HG03196 (cell line): ENCODE measurements around the gene HAVCR2.

ENCODE experiments used
- ATAC-seq: cut with Tn5 transposase; IDR thresholded peaks from one replicate; pipeline ENCODE4 v1.9.1; 2021; ENCODE audit not compliant: unreplicated experiment

HAVCR2 gene

GRCh38 chr5:157108976-157109375, at the start of gene HAVCR2:
Gene HAVCR2 (minus strand): TSS chr5:157109044. CDS start chr5:157108983, 61 bp downstream.
- peak; percentile 88 for ATAC-seq

DNA sequence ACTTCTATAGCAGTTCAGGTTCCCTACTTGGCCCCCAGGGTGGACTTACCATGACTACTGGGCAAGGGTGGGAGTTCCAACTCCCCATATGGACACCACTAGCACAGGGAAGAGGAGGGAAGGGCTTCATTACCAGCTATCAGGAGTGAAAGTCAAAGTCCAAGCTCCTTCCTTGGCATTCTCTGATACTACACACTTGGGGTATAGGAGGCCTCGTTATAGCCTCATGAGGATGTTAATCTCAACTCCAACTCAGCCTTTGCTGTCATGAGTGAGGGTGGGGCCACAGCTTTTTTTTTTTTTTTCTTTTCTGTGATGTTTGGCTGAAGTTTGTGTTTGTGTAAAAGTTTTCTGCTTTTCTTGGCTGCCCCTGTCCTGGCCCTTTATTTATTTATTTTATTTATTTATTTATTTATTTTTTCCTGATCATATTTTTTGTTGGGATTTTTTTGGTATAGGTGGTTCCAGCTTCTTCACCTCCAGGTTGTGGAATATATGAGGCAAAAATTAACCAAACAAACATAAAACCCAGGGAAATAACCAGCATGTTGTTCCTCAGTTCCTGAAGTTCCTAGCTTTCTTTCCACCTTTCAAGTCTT, 48.5 kb upstream of the HAVCR2 start:
- no peak for ATAC-seq

DNA sequence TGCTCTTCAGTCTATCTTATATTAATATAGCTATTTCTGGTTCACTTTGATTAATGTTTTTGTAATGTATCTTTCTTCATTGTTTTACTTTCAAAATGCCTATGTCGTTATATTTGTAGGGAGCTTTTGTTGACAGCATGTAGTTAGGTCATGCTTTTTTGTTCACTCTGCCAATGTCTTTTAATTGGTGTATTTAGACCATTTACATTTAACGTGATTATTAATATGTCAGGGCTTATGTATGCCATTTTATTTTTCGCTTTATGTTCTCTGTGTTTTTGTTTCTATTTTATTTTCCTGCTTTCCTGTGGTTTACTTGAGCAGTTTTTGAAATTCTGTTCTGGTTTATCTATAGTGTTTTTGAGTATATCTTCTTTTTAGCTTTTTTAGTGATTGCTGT, 46.5 kb upstream of the HAVCR2 start:
- ATAC-seq = no peak

- no peak for ATAC-seq
Observed at GRCh38 chr5:157150995-157151394, 42.2 kb upstream of the HAVCR2 start.

- peak; percentile 53 for ATAC-seq
Observed at GRCh38 chr5:157148734-157149615, 40.1 kb upstream of the HAVCR2 start.

- ATAC-seq = peak; percentile 45
Observed at GRCh38 chr5:157143127-157143971, 34.5 kb upstream of the HAVCR2 start.

DNA sequence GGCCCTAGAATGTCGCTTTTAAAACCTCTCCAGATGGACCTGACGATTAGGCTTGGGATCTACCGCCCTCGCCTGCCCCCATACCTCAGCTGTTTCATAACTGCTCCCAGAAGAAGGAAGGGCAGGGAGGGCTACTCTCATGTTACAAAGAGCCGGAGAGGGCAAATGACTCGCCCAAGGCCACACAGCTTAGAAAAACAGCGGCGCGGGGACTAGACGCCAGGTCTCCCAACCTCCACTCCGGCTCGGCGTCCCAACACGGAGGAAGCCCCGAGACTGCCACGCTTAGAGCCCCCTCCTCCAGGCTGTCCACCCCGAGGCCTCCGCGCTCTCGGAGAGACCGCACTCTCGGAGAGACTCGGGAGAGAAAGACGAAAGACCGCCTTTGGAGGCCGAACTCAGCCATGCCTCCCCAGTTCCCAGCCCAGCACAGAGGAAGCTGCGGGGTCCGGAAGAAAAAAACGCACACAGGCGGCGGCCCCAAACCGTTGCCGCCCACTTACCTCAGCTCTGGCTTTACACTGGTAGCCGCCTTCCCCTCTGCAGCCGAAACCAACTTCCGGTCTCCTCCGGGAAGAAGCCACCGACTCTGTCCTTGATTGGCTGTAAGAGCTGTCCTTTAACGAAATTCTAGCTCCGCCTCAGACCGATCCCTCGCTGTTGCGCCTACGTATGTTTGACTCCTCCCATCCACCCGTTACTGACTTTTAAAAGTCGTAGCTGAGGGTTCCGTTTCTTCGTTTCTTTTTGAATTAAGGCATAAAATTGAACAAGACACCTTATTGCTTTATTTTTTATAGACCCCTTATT, 33.7 kb upstream of the HAVCR2 start, which contains the start of gene MED7:
TSS of gene MED7 (minus strand) at position 549 of the 810 bp plus-strand sequence. CDS start 3,434 bp downstream, outside the sequence.
- ATAC-seq = peak; percentile 100

DNA sequence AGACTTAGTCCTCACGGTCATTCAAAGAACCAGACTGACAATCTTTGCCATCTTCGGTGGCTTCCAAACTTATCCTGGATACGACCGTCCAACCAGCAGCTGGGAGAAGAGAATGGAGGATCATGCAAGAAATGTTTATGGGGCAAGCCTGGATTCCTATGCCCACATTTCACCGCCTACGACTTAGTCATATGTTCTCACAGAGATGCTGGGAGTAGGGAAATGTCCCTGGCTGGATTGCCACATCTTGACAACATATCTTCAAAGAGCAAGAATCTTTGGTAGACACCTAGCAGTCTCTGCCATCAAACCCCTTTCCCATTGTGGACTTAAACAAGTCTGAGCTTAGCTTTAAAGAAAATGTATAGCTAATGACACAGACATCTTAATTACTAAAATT, 28.8 kb upstream of the HAVCR2 start:
- no peak for ATAC-seq

- ATAC-seq = no peak
Observed at GRCh38 chr5:157132281-157132612, 23.4 kb upstream of the HAVCR2 start.

GRCh38 chr5:157130925-157131324, 22.1 kb upstream of the HAVCR2 start:
- no peak for ATAC-seq

- no peak for ATAC-seq
Observed at GRCh38 chr5:157121709-157122108, 12.9 kb upstream of the HAVCR2 start.

DNA sequence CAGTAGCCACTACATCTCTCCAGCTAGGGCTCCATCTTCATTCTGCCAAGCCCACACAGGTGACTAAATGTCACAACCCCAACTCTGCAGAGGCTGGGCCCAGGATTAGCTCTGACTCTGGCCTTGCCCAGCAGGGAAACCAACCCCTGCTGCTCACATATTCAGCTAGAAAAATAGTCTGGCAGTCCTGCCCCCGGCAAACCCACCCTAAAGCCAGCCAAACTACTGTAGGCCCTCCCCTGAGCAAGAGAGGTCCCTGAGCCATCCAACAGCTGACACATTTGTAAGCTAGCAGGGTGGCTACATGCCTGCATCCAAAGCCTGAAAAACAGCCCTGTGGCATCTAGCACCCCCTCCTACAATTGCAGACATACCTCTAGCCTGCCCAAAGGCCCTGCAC, 11.3 kb upstream of the HAVCR2 start:
- ATAC-seq = no peak

GRCh38 chr5:157116483-157116954, 7.7 kb upstream of the HAVCR2 start:
- peak; percentile 73 for ATAC-seq

DNA sequence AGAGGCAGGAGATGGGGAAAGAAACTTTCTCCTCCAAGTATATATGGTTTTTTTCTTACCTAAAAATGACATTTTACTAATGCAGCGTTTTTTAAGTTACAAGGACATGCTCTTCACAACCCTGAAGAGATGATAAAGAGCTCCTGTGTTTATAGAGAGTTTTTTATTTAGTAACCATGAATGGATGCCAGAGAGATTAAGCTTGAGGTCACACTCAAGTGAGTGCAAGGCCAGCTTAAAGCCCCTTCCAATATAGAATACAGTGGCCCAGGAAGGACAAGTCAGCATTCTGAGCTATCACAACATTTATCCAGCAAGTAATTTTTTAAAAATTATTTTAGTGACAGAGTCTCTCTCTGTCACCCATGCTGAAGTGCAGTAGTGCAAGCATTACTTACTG, 6.7 kb upstream of the HAVCR2 start:
- ATAC-seq = no peak

- no peak for ATAC-seq
Observed at GRCh38 chr5:157115012-157115411, 6.2 kb upstream of the HAVCR2 start.

DNA sequence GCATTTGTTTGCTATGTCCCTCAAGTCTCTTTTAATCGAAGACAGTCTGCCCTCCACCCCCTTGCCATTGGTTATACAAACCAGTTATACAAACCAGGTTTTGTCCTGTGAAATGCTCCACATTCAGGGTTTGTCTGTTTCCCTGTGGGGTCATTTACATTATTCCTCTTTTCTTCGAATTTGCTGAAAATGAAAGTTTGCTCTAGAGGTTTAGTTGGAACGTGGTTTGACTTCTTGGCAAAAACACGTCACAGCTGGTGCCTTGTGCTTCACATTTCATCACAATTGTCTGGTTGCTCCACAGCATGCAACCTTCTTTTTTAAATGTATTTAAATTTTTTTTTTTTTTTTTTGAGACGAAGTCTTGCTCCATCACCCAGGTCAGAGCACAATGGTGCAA, 4.2 kb upstream of the HAVCR2 start:
- ATAC-seq = no peak

DNA sequence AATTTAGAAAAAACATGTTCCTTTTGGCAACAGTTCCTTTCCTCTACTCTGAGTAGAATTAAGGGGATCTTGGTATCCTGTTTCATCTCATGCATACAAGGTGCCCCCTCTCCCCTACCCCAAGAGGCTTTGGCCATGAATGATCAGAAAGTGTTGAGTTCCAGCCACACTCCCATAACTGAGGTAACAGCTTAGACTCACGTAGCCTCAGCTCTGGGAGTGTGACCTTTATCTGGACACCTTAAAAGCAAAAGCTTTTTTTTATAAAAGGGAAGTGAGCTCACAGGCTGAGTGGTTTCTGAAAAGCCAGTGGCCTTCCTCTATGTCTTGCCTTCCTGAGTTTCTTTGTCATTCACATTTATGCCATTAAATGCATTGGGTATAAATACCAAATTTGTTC, 900 bp upstream of the HAVCR2 start:
- ATAC-seq = peak; percentile 58

DNA sequence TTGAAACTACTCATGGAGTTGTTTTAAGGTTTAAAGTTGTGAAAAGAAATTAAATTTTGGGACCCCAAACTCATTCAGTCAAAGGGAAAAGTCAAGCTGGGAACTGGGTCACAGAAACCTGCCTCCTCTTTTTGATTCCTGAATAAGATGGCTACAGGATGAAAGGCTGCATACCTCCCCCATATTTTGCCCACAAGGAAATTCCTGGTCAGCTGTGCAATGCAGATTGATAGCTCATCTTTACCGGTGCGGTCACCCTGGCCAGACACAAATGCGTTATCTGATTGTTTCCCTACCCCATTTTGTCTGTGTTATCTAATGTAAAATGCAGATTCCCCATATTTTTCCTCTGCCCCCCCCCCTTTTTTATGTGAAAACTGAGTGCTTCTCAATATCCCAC, 1.3 kb downstream of the HAVCR2 start:
- ATAC-seq = no peak

- no peak for ATAC-seq
Observed at GRCh38 chr5:157106630-157107461, 2.0 kb downstream of the HAVCR2 start.
